ENCODE data around the gene NFE2L3.
A peak's percentile ranks its signal among the peaks of the same experiment; 100 is the strongest.
"Not testable (repeated sequence)": the region's sequence is repeated elsewhere in the genome, so short reads cannot be mapped to it uniquely, and the experiment has no call there.

The NFE2L3 gene

GRCh38 chr7:26147646-26148306, 4.2 kb upstream of the NFE2L3 start:
- DNase-seq: not testable (repeated sequence)

GRCh38 chr7:26148307-26148700, 3.7 kb upstream of the NFE2L3 start:
- not testable (repeated sequence) for DNase-seq

GRCh38 chr7:26149391-26149977, 2.5 kb upstream of the NFE2L3 start:
- no peak for DNase-seq

GRCh38 chr7:26151096-26151495, 902 bp upstream of the NFE2L3 start:
- no peak for DNase-seq

GRCh38 chr7:26151650-26151952, 397 bp upstream of the NFE2L3 start:
- DNase-seq: no peak

- DNase-seq: peak in 1 of 2 donors; percentile 38
Measured at GRCh38 chr7:26152782-26153240, 813 bp downstream of the NFE2L3 start.

- DNase-seq: peak in 1 of 2 donors; percentile 38
Measured at GRCh38 chr7:26153241-26153822, 1.3 kb downstream of the NFE2L3 start.

GRCh38 chr7:26153823-26154783, 2.1 kb downstream of the NFE2L3 start:
- DNase-seq: peak; percentile 50 to 53

GRCh38 chr7:26155531-26156375, 3.8 kb downstream of the NFE2L3 start:
- no peak for DNase-seq

GRCh38 chr7:26156451-26157420, 4.7 kb downstream of the NFE2L3 start:
- peak; percentile 75 to 90 for DNase-seq

GRCh38 chr7:26157520-26158105, 5.6 kb downstream of the NFE2L3 start:
- DNase-seq: no peak

GRCh38 chr7:26159243-26159642, 7.2 kb downstream of the NFE2L3 start:
- no peak for DNase-seq

GRCh38 chr7:26160896-26161295, 8.9 kb downstream of the NFE2L3 start:
- no peak for DNase-seq

GRCh38 chr7:26162431-26162830, 10.4 kb downstream of the NFE2L3 start:
- no peak for DNase-seq

GRCh38 chr7:26163804-26164203, 11.8 kb downstream of the NFE2L3 start:
- not testable (repeated sequence) for DNase-seq

- DNase-seq: no peak
Measured at GRCh38 chr7:26165950-26166683, 14.1 kb downstream of the NFE2L3 start.

- DNase-seq: no peak
Measured at GRCh38 chr7:26166684-26167266, 14.8 kb downstream of the NFE2L3 start.

- peak; percentile 45 to 68 for DNase-seq
Measured at GRCh38 chr7:26167303-26167934, 15.4 kb downstream of the NFE2L3 start.

GRCh38 chr7:26168458-26169023, 16.5 kb downstream of the NFE2L3 start:
- DNase-seq: no peak

Measured in CD4-positive, alpha-beta T cell treated with Interleukin-4 for 1 hour (primary cell).